Stimulated activated CD8-positive, alpha-beta memory T cell treated with anti-CD3 and anti-CD28 coated beads, Interleukin-2, amount 100 ng/mL, for 1 hour (primary cell): ENCODE measurements around the gene STON1.
"Not testable (repeated sequence)": the region's sequence is repeated elsewhere in the genome, so short reads cannot be mapped to it uniquely, and the experiment has no call there.

Experiments
- DNase-seq, 2 donors: peaks; one replicate each; pipeline ENCODE4 v3.0.0-alpha.2; 2020; ENCODE audit warnings: low read depth in 2 of 2

The STON1 gene

DNA sequence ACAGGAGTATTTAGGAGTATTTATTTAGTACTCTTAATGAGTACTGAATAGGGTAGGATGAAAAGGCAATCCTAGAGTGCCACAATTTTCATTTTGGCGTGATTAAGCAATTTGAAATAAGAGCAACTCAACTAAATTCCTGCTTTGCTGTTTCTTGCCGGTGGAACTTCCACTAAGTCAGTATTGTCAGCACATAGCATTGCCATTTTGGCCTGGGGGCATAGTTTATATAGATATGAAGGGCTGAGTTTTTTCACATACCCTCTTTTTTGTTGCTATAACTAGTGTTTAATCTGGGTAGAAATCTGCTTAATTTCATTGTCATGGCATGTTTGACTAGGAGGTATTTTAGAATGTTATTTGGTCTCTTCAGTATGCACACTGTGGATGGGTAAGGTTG is 89.6 kb downstream of the STON1 start:
- no peak for DNase-seq

DNA sequence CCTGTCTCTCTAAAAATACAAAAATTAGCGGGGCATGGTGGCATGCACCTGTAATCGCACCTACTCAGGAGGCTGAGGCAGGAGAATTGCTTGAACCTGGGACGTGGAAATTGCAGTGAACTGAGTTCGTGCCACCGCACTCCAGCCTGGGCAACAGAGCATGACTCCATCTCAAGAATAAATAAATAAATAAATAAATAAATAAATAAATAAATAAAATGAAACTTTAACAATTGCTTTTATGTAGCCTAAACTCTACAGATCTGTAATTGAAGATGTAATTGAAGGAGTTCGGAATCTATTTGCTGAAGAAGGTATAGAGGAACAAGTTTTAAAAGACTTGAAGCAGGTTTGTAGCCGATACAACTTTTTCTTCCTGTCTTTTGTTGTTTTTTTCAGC is 90.7 kb downstream of the STON1 start:
- no peak for DNase-seq

DNA sequence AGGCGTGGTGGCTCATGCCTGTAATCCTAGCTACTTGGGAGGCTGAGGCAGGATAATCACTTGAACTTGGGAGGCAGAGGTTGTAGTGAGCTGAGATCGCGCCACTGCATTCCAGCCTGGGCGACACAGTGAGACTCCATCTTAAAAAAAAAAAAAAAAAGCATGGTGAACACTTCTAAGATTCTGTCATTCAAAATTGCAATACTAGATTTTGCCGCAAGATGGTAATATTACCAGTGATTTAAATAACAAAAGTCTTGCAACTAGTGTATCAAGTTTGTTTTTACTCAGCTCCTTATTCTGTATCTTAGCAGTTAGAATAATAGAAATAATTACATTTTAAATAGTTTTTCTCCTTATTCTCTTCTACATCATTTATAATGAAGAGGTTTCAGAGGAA is 92.7 kb downstream of the STON1 start:
- not testable (repeated sequence) for DNase-seq

DNA sequence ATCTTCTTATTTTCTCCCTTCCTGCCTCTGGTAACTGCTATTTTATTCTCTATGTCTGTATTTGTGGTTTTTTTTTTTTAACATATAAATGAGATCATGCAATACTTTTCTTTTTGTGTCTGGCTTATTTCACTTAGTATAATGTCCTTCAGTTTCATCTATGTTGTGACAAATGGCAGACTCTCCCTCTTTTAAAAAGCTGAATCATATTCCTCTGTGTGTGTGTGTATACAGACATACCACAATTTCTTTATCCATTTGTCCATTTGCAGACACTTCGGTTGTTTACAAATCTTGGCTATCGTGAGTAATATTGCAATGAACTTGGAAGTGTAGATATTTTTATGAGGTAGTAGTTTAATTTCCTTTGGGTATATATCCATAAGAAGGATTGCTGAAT is 94.7 kb downstream of the STON1 start:
- DNase-seq, result no peak

DNA sequence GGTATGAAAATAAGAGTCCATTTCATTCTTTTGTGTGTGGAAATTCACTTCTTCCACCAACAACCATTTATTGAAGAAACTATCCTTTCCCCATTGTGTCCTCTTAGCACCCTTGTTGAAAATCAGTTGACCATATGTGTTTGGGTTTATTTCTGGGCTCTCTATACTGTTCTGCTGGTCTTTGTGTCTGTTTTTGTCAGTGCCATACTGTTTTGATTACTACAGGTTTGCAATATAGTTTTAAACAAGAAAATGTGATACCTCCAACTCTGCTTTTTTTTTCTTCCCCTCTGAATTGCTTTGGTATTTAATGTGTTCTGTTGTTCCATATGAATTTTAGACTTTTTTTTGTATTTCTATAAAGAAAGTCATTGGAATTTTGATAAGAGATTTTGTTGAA is 96.1 kb downstream of the STON1 start:
- DNase-seq, result no peak

DNA sequence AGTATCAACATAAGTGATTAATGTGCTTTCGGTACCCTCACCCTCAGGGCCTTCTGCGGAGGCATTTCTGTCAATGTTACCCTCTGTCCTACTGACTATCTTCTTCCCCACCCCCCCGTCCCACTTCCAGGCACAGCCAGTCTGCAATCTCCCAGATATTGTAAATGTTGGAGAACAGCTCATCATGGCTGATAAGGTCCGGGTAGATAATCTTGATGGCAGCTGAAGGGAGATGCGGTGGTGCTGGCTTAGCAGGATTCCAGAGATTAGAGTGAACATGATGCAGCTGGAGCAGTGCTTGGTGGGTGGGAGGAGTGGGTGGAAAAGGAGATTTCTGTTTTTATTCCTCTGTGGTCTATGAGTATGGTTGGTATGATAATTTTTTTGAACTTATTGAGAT is 103.2 kb downstream of the STON1 start:
- DNase-seq, result no peak

DNA sequence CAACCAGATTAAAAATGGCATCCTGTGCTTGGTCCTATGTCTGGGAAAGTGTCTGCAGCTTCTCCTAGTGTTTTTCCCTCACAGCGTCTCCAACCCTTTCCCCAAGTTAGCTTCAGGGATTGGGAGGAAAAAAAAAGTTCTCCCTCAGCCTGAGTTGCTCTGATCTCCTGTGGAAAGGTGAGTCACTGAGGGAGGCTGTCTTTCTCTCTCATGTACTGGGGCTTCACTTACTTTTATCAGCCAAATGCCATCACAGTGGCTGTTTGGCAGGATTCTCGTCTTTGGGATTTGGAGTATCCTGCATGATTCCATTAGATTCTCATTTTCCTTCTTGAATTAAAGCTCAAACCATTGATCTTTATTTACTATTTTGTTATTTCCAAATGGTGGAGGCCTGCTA is 105.8 kb downstream of the STON1 start:
- DNase-seq, result no peak

DNA sequence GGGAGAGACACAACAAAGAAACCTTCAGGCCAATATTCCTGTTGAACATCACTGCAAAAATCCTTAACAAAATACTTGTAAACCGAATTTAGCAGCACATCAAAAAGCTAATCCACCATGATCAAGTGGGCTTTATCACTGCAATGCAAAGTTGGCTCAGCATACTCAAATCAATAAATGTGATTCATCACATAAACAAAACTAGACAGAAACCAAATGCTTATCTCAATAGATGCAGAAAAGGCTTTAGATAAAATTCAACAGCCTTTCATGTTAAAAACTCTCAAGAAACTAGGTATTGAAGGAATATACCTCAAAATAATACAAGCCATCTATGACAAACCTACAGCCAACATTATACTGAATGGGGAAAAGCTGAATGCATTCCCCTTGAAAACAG is 108.3 kb downstream of the STON1 start:
- no peak for DNase-seq
